ENCODE results near the gene MYADML2.

MYADML2 gene

GRCh38 chr17:81978524-81979298 is 31.7 kb upstream of the MYADML2 start:
- no peak for FAIRE-seq

GRCh38 chr17:81977211-81977808 is 30.3 kb upstream of the MYADML2 start, which contains the start of gene ASPSCR1:
TSS of gene ASPSCR1 (plus strand) at chr17:81977629. CDS start at chr17:81977647, 18 bp downstream.
- FAIRE-seq, result no peak

- no peak for FAIRE-seq
Measured at GRCh38 chr17:81976332-81977210, 29.5 kb upstream of the MYADML2 start.

- no peak for FAIRE-seq
Measured at GRCh38 chr17:81973432-81973831, 26.4 kb upstream of the MYADML2 start.

- no peak for FAIRE-seq
Measured at GRCh38 chr17:81968850-81969812, 22.1 kb upstream of the MYADML2 start.

GRCh38 chr17:81968396-81968745 is 21.3 kb upstream of the MYADML2 start:
- no peak for FAIRE-seq

GRCh38 chr17:81967533-81968395 is 20.7 kb upstream of the MYADML2 start:
- FAIRE-seq, result no peak

GRCh38 chr17:81967244-81967532 is 20.2 kb upstream of the MYADML2 start:
- no peak for FAIRE-seq

- FAIRE-seq, result no peak
Measured at GRCh38 chr17:81966343-81967243, 19.6 kb upstream of the MYADML2 start.

GRCh38 chr17:81964081-81964849 is 17.2 kb upstream of the MYADML2 start:
- no peak for FAIRE-seq

GRCh38 chr17:81962499-81963441 is 15.7 kb upstream of the MYADML2 start:
- no peak for FAIRE-seq

- FAIRE-seq, result no peak
Measured at GRCh38 chr17:81961521-81962498, 14.8 kb upstream of the MYADML2 start.

- no peak for FAIRE-seq
Measured at GRCh38 chr17:81961087-81961511, 14.1 kb upstream of the MYADML2 start, which contains the start of gene NOTUM. TSS of gene NOTUM (minus strand) at chr17:81961187. CDS start at chr17:81960909, 278 bp downstream.

GRCh38 chr17:81960130-81960958 is 13.3 kb upstream of the MYADML2 start:
- no peak for FAIRE-seq

- FAIRE-seq, result no peak
Measured at GRCh38 chr17:81959362-81960129, 12.5 kb upstream of the MYADML2 start.

Measured in G401.6 (cell line).